ENCODE measurements around the gene NSUN7.

The NSUN7 gene

DNA sequence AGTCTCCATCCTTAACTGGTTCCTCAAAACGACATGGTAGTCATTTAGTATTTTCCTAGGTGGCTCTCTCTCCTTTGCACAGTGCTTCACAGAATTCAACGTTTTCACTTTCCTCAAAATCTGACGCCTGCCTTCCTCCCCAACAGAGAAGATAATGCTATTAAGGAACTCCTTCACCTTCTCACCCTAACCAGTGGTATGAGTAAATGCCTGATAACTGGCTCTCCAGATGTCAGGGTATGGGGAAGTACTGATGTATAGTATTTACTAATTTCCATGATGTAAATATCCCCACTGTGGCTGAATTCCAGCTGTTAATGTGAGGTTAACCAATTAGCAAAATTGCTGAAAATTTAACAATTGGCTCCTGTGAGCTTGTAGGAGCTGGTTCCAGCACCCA lies 28.8 kb upstream of the NSUN7 start:
- H3K9me3 ChIP-seq (ENCODE audit: insufficient read depth, low read depth, low read length), result no peaks in the 10 kb centered on the region
- H3F3A ChIP-seq (ENCODE audit: low read depth), result no peaks in the 10 kb centered on the region
- H3K4me3 ChIP-seq (ENCODE audit: low read length, poor library complexity, severe bottlenecking), result no peak overlapping the region
- H3K9ac ChIP-seq (ENCODE audit: low read depth, low read length, poor library complexity, severe bottlenecking), result no peak overlapping the region
- H3K79me2 ChIP-seq (ENCODE audit: insufficient read depth, low read length), result no peaks in the 10 kb centered on the region
- no peak overlapping the region for H2AFZ ChIP-seq (ENCODE audit: low read length)
- no peaks in the 10 kb centered on the region for H4K20me1 ChIP-seq (ENCODE audit: insufficient read depth, low read length, poor library complexity, severe bottlenecking)
- no peaks in the 10 kb centered on the region for H3K27me3 ChIP-seq (ENCODE audit: insufficient read depth, low read length, poor library complexity, severe bottlenecking)
- no peak overlapping the region for H3K4me2 ChIP-seq (ENCODE audit: low read depth, low read length, poor library complexity, severe bottlenecking)
- H3K4me1 ChIP-seq (ENCODE audit: insufficient read depth, low read length, poor library complexity, severe bottlenecking), result peaks cover 9% of the 10 kb centered on the region
- H3K9me2 ChIP-seq (replicated peaks; ENCODE audit: low read depth, low read length), result no peaks in the 10 kb centered on the region
- no peaks in the 10 kb centered on the region for H3K36me3 ChIP-seq (ENCODE audit: insufficient read depth, low read length)
- TF ChIP-seq, protein P1, sequence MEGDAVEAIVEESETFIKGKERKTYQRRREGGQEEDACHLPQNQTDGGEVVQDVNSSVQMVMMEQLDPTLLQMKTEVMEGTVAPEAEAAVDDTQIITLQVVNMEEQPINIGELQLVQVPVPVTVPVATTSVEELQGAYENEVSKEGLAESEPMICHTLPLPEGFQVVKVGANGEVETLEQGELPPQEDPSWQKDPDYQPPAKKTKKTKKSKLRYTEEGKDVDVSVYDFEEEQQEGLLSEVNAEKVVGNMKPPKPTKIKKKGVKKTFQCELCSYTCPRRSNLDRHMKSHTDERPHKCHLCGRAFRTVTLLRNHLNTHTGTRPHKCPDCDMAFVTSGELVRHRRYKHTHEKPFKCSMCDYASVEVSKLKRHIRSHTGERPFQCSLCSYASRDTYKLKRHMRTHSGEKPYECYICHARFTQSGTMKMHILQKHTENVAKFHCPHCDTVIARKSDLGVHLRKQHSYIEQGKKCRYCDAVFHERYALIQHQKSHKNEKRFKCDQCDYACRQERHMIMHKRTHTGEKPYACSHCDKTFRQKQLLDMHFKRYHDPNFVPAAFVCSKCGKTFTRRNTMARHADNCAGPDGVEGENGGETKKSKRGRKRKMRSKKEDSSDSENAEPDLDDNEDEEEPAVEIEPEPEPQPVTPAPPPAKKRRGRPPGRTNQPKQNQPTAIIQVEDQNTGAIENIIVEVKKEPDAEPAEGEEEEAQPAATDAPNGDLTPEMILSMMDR (conservative IDR thresholded peaks at IDR 0.05; ENCODE audit: low read length), result no peak
- no peak for TF ChIP-seq EZH2phosphoT487 (IDR thresholded peaks at IDR 0.05; ENCODE audit: borderline replicate concordance)

DNA sequence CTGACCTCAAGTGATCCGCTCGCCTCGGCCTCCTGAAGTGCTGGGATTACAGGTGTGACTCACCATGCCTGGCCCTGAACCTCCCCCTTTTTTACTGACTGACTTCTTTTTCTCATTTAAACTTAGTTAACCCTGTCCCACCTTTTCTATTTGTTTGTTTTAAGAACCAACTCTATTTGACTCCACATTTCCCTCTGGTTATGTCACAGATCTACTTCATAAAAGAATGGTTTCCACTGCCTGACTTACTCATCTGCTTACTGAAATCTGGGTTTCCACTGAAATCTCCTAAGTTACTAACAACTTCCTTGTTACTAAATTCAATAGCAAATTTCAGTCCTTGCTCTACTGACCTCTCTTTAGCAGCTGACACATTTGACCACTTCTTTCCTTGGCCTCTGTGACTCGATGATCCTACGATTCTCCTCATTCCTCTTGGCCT lies 28.0 kb upstream of the NSUN7 start:
- H3K27me3 ChIP-seq (ENCODE audit: insufficient read depth, low read length, poor library complexity, severe bottlenecking), result no peaks in the 10 kb centered on the region
- peak overlapping the region; percentile 90; the same call in 1 of the 2 replicates for H2AFZ ChIP-seq (ENCODE audit: low read length)
- H3K9me2 ChIP-seq (replicated peaks; ENCODE audit: low read depth, low read length), result no peaks in the 10 kb centered on the region
- no peak for TF ChIP-seq EZH2phosphoT487 (IDR thresholded peaks at IDR 0.05; ENCODE audit: borderline replicate concordance)
- TF ChIP-seq, protein P1 (conservative IDR thresholded peaks at IDR 0.05; ENCODE audit: low read length), result no peak
- no peaks in the 10 kb centered on the region for H4K20me1 ChIP-seq (ENCODE audit: insufficient read depth, low read length, poor library complexity, severe bottlenecking)
- H3K9me3 ChIP-seq (ENCODE audit: insufficient read depth, low read depth, low read length), result no peaks in the 10 kb centered on the region
- no peaks in the 10 kb centered on the region for H3K79me2 ChIP-seq (ENCODE audit: insufficient read depth, low read length)
- no peaks in the 10 kb centered on the region for H3K36me3 ChIP-seq (ENCODE audit: insufficient read depth, low read length)
- H3K4me1 ChIP-seq (ENCODE audit: insufficient read depth, low read length, poor library complexity, severe bottlenecking), result peaks cover 9% of the 10 kb centered on the region
- H3K4me3 ChIP-seq (ENCODE audit: low read length, poor library complexity, severe bottlenecking), result no peak overlapping the region
- no peak overlapping the region for H3K4me2 ChIP-seq (ENCODE audit: low read depth, low read length, poor library complexity, severe bottlenecking)
- H3F3A ChIP-seq (ENCODE audit: low read depth), result no peaks in the 10 kb centered on the region
- no peak overlapping the region for H3K9ac ChIP-seq (ENCODE audit: low read depth, low read length, poor library complexity, severe bottlenecking)

DNA sequence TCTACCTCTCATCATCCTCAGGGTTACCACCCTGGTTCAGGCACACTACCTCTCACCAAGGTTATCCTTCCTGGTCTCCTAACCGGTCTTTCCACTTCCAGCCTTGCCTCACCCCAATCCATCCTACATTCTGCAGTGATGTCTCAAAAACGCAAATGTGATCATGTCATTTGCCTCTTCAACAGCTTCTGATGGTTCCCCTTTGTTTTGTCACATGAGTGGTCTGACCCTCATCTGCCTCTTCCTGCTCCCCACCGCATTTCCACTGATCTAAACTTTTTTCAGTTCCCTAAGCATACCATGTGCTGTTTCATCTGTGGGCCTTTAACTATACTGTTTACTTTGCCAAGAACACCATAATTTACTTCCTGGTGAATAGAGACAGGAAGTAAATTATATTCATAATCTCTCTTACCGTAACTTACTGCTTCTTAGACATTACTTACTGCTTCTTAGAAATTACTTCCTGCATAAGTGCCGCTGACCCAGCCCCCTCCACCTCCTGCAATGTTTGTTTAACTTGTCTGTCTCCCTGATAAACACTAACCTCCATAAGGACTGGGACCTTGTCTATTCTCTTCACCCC lies 27.1 kb upstream of the NSUN7 start:
- peak overlapping the region; percentile 90 for H2AFZ ChIP-seq (ENCODE audit: low read length)

More for the DNA sequence above, 27.1 kb upstream of the NSUN7 start:
- no peaks in the 10 kb centered on the region for H3F3A ChIP-seq (ENCODE audit: low read depth)
- H3K9me3 ChIP-seq (ENCODE audit: insufficient read depth, low read depth, low read length), result no peaks in the 10 kb centered on the region
- no peak overlapping the region for H3K4me3 ChIP-seq (ENCODE audit: low read length, poor library complexity, severe bottlenecking)
- H3K79me2 ChIP-seq (ENCODE audit: insufficient read depth, low read length), result no peaks in the 10 kb centered on the region
- TF ChIP-seq, protein P1 (conservative IDR thresholded peaks at IDR 0.05; ENCODE audit: low read length), result no peak
- no peak for TF ChIP-seq EZH2phosphoT487 (IDR thresholded peaks at IDR 0.05; ENCODE audit: borderline replicate concordance)
- no peaks in the 10 kb centered on the region for H4K20me1 ChIP-seq (ENCODE audit: insufficient read depth, low read length, poor library complexity, severe bottlenecking)
- H3K4me1 ChIP-seq (ENCODE audit: insufficient read depth, low read length, poor library complexity, severe bottlenecking), result peaks cover 9% of the 10 kb centered on the region
- no peak overlapping the region for H3K9ac ChIP-seq (ENCODE audit: low read depth, low read length, poor library complexity, severe bottlenecking)
- H3K36me3 ChIP-seq (ENCODE audit: insufficient read depth, low read length), result no peaks in the 10 kb centered on the region
- no peak overlapping the region for H3K4me2 ChIP-seq (ENCODE audit: low read depth, low read length, poor library complexity, severe bottlenecking)
- no peaks in the 10 kb centered on the region for H3K9me2 ChIP-seq (replicated peaks; ENCODE audit: low read depth, low read length)
- no peaks in the 10 kb centered on the region for H3K27me3 ChIP-seq (ENCODE audit: insufficient read depth, low read length, poor library complexity, severe bottlenecking)

Data from Loucy (cell line).